K562 treated with DMSO at 1 percent for 48 hours (cell line): ENCODE data around the gene CDYL. TPM values are rescaled to one million over a fixed set of nuclear protein-coding genes. Genes with fewer than 3 reads are reported as not detected.

ENCODE experiments used
- total RNA-seq: library from RNA; unstranded; fragments of 300-600 nt; gene quantifications from 2 replicates; pipeline ENCODE4 v1.2.3, GENCODE V29; 2022; ENCODE audit warnings: low replicate concordance; ENCODE audit errors: extremely low read depth

Gene CDYL
- total RNA-seq = not detected in 2 replicates

GRCh38 chr6:4776131-4776492 lies at the start of gene CDYL:
Gene CDYL, plus strand, starts transcription at chr6:4776404. Its CDS starts 380 bp downstream, at chr6:4776784.

GRCh38 chr6:5003604-5004372 lies 227.6 kb downstream of the CDYL start, which contains the start of gene RPP40:
Gene RPP40, minus strand, starts transcription at chr6:5004037. Its CDS starts 35 bp downstream, at chr6:5004002.

Other genes with a start within 250 kb of the CDYL start
- not detected in 2 replicates for gene RPP40, start 227.6 kb downstream of the CDYL start, total RNA-seq